GM18505 (cell line): ENCODE measurements around the gene SLC43A1.

ENCODE experiments used
- ATAC-seq: cut with Tn5 transposase; IDR thresholded peaks from one replicate; pipeline ENCODE4 v1.9.1; 2021; ENCODE audit not compliant: unreplicated experiment
- POLR2A ChIP-seq: IDR thresholded peaks from 4 replicates; pipeline ENCODE4 v1.6.1; 2011; ENCODE audit warnings: borderline replicate concordance; ENCODE audit not compliant: insufficient read depth, insufficient read length; ENCODE audit errors: extremely low read depth

Gene SLC43A1

GRCh38 chr11:57444362-57445121, 71.0 kb downstream of the SLC43A1 start:
- no peak for ATAC-seq
- TF ChIP-seq POLR2A = no peak

GRCh38 chr11:57440744-57441414, 74.6 kb downstream of the SLC43A1 start:
- no peak for TF ChIP-seq POLR2A
- ATAC-seq = no peak

GRCh38 chr11:57439786-57440185, 75.7 kb downstream of the SLC43A1 start:
- ATAC-seq = no peak
- TF ChIP-seq POLR2A = no peak

- no peak for TF ChIP-seq POLR2A
- ATAC-seq = no peak
Measured at GRCh38 chr11:57438345-57439285, 76.9 kb downstream of the SLC43A1 start.

- ATAC-seq = no peak
Measured at GRCh38 chr11:57436031-57436430, 79.5 kb downstream of the SLC43A1 start.

GRCh38 chr11:57434640-57435546, 80.6 kb downstream of the SLC43A1 start:
- no peak for TF ChIP-seq POLR2A
- no peak for ATAC-seq

More at GRCh38 chr11:57436031-57436430, 79.5 kb downstream of the SLC43A1 start:
- TF ChIP-seq POLR2A = no peak
